GM10847 (cell line): ENCODE results near the gene ZNF783.

Experiments
- POLR2A ChIP-seq: IDR thresholded peaks from 2 replicates; pipeline ENCODE4 v1.6.1; 2011; ENCODE audit not compliant: insufficient read length; ENCODE audit errors: extremely low read depth

ZNF783 gene

DNA sequence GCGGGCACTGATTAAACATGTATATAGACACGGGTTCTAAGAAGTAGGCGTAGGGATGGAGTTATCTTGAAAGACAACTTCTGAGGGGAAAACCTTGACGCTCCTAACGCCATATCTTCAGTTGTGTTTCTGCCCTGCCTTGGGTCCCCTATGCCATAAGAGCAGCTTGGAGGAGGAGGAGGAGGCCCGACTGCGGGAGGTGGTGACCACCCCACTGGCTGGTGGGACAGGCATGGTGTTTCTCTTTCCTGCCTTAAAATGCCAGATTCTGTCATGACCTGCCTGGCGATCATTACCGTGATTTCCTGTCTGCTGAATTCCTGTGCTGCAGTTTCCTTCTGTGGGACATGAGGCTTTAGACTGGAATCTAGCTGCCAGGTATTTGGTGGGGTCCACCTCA is 15.9 kb downstream of the ZNF783 start:
- TF ChIP-seq POLR2A = no peak

DNA sequence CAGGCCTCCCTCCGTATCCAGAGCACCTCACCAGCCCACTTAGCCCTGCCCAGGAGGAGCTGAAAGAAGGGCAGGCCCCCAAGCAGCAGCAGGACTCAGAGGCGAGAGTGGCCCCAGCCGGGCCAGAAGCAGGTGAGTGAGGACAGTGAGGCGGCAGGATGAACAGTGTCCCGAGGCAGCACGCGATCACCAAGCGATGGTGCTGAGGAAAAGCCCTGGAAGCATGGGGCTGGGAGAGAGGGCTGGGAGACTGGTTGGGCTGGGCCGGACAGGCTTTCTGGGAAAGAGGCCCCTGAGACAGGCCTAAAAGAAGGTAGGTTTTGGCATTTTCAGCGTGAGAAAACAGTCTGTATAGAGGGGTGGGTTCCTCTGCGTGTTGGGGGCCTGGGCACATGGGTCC is 16.4 kb downstream of the ZNF783 start:
- TF ChIP-seq POLR2A = no peak

DNA sequence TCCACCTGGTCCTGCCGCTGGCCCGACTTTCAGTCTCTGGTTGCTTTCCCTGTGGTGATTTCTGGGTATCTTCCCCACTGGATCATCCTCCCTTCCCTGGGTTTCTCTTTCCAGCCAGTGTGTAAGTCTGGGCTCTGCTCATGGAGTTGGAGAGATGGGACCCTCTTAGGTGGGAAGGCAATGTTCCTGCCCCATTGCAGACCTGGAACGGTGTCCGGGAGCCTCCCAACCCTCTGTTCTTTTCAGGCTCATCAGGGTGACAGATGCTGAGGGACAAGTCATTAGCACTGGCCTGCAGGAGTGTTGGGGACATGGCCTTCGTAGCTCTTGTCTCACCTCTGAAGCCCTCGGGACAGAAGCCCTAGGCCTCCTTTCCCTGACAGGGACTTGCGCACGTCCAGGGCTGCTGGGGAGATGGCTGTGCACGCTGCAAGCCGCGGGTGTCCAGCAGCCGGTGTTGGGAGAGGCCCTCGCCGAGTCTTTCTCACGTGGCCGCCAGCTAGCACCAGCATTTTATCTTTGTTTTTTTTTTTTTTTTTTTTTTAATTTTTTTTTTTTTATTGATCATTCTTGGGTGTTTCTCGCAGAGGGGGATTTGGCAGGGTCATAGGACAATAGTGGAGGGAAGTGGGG is 17.2 kb downstream of the ZNF783 start:
- no peak for TF ChIP-seq POLR2A

DNA sequence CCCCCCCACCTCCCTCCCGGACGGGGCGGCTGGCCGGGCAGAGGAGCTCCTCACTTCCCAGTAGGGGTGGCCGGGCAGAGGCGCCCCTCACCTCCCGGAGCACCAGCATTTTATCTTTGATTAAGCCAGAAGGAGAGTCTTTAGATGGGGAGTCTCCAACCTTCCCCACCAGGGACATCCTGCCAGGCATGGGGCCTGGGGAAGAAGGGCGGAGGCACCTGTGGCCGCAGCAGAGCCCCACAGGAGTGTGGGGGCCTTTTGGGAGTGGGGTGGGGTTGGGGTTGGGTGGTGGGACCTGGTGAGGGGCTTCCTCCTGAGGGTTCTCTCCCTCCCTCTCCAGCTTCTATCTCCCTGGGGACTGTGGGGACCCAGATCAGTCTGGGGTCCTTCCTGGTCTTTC is 18.2 kb downstream of the ZNF783 start:
- TF ChIP-seq POLR2A = no peak

DNA sequence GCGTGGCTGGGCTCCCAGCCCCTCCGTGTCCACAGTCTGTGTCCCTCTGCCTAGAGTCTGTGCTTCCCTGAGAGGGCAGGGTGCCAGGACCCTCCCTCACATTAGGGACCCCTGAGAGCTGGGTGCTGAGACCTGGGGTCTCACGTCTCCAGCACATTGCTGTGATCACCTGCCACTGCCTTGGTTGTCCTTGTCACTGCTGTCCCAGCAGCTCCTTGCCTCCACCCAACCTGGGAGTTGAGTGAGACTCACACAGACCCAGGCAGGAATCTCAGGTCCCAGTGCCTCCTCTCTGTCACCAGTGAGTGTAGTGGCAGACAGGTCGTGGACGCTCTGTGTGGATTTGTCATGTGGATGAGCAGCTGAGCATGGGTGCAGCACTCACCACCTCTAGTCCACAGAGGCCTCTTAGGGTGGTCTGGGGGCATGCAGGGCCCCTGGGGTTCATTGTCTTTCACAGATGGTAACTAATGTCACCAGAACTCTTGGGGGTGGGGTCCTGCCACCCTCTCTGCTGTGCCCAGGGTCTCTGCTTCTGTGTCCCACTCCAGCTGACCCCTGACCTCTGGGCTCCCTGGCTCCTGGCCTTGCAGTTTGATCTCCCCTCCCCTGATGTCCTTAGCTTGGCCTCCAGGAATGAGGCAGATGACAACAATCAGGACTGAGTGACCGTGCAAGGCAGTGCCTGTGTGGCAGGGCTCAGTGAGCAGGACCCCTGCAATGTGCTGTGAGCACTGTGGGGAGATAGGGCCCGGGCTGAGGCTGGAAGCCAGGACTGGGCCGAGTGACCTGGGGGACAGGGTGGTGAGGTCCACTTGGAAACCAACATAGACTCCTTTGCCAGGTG is 18.9 kb downstream of the ZNF783 start:
- no peak for TF ChIP-seq POLR2A

DNA sequence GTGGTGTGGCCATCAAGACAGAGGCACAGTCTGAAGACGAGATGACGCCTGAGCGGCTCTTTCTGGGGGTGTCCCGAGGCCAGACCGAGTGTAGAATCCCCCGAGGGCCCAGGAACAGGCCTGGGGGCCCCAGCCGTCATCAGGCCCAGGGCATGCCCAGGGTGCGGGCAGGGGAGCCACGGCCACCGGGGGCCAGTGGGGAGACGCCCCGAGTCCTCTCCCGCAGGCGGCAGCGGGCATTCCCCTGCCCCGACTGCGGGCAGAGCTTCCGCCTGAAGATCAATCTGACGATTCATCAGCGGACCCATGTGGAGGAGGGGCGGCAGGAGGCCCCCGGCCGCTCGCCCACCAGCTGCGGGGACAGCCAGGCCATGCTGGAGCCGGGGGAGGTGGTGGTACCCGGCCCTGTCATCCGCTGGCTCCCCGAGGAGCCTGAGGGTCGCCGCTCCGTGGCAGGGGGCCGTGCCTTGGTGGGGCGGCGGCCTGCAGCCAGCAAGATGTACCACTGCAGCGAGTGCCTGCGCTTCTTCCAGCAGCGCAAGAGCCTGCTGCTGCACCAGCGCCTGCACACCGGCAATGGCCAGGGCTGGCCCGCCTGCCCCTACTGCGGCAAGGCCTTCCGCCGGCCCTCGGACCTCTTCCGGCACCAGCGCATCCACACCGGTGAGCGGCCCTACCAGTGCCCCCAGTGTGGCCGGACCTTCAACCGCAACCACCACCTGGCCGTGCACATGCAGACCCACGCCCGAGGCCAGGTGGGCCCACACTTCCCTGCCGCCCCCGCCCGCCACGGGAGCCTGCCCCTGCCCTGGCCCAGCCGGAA is 19.7 kb downstream of the ZNF783 start:
- TF ChIP-seq POLR2A = no peak

DNA sequence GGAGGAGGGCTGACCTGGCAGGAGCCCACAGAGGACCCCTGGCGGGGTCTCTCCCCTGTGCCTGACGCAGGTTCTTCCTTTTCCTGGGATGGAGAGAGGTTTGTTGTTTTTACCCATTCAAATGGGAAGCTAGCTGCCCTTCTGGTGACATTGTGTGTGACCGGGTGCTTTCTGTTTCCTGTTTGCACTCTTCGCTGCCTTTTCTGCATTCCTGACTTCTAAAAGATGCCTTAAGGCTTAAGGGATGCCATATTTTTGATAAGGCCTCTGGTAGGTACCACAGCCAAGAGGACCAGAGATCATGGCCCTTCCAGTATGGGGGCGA is 20.3 kb downstream of the ZNF783 start:
- TF ChIP-seq POLR2A = no peak

DNA sequence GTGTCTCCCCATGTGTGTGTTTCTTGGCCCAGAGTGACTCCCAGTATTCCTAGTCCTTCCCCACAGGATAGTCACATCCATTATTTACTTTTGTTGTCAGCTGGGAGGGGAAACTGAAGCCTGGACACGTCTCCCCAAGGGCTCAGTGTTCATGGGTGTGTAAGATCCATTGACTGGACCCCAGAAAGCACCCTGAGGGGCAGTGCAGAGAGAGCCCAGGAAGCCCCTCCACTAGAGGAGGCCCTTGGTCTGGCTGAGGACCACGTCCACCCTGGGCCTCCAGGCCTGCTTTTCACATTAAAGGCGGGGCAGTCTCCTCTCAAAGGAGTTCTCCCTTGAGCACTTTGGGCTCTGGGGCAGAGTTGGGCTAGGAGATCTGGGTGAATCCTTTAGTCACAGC is 21.3 kb downstream of the ZNF783 start:
- no peak for TF ChIP-seq POLR2A

DNA sequence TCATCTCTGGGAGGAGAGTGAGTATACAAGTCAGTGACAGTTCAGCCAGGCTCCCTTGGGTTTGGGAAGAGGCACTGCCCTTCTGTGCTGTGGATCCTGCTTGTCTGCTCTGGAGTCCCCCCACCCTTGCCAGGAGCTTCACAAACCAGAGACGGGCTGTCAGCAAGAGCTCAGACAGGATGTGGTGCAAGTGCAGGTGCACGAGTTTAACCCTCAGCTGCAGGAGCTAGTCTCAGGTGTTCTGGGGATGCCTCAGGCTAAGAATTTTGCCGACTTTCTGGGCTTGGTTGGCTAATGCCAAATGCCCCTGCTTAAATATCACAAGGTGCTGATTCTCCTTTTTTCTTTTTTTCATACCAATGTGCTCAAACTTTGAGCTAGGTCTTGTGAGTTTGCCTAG is 22.3 kb downstream of the ZNF783 start:
- TF ChIP-seq POLR2A = no peak

DNA sequence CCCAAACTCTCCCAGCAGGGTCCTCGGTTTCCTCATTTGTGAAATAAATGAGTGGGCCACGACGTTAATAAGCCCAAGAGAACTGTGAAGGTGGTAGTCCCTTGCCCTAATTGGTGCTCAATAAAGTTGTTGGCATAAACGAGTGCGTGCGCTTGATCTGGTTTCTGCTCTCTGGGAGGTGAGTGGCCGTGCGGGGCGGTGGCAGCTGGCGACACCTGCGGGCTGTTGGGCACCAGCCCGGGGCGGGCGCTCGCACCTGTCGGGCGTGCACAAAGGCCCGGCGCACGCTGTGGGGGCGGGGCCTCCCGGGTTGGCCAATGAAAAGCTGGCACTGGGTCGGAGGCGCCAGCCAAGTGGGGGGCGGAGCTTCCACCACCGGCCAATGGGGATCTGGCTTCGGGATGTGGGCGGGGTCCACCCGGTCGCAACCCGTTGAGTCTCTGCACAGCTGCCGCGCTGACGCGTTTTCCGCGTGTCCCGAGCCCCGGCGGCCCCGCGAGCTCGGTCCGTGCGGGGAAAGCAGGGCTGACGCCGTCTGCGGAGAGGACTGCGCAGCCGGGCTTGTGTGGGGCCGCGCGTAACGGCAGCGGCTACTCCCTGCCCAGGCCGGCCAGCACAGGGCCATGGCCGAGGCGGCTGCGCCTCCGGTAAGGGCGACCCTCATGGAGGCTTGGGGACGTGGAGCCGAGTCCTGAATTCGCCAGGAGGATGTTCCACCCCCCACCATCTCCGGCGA is 23.0 kb downstream of the ZNF783 start:
- peak; percentile 40 for TF ChIP-seq POLR2A

DNA sequence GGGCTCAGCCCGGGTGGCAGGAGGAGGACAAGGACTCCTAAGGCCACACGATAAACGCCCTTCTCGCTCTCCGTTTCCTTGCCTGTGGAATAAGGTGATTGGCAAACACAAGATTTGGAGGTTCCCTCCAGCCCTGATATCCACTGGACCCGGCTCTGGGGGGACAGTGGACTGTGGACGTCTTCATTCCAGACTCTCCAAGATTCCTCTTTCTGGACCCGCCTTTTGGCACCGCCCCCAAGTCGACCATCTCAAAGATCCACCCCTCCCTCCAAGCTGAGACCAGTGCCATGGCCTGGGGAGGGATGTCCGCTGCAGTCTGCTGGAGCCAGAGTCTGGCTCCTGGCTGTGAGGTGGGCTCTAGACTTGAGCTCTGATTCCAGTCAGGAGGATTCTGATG is 23.6 kb downstream of the ZNF783 start:
- no peak for TF ChIP-seq POLR2A

DNA sequence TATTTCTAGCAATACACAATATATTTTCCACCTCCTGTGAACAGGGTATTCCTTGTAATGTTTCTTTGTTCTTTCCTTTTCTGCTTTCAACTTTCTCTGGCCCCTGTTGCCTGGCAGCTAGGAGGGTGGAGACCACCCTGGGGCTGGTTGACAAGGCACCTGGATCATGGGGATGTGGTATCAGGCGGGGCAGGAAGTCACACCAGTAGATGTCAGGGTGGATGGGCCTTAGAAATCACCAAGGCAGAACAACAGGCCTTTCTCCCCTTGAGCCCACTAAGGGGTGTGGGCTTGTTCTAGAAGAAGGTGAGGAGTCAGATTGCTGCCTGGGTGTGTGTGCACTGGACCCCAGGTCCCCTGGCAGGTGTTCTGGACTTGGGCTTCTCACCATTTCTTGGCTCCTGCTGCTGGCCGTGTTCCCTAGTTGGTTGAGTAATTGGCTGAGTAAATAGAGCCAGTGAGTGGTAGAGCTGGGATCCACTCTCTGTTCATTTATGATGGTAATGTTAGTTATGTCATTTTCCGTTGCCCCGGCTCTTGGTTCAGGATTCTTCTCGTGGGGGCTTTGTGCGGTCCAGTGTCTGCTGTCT is 24.9 kb downstream of the ZNF783 start:
- TF ChIP-seq POLR2A = no peak

DNA sequence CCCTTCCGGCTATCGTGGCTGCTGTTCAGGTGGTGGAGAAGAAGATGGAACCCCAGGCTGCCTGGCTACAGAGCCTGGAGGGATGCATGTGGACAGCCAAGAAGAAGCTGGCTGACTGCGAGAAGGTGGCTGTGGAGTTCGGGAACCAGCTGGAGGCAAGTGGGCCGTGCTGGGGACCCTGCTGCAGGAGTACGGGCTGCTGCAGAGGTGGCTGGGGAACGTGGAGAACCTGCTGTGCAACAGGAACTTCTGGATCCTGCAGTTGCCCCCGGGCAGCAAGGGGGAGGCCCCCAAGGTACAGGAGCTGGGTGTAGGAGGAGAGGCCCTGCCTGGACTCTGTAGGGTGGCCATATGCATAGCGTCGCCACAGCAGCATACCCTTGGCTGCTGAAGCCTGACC is 25.6 kb downstream of the ZNF783 start:
- no peak for TF ChIP-seq POLR2A

DNA sequence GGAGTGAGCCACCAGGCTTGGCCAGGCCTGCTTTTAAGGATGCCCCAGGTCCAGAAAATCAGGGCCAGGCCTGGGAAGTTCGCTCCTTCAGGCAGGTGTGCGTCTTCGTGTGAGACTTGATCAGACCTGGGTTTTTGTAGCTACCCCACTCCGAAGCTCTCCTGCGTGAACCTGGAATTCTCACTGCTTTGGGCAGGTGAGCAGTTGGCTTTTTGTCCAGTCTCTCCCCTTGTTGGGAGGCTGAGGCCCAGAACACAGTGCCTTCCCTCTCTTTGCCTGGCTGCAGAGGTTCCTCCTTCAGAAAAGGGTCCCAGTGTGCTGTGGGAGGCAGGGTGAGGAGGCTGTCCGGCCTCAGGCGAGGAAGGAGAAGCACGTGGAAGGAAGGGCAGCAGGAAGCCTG is 27.3 kb downstream of the ZNF783 start:
- TF ChIP-seq POLR2A = no peak

DNA sequence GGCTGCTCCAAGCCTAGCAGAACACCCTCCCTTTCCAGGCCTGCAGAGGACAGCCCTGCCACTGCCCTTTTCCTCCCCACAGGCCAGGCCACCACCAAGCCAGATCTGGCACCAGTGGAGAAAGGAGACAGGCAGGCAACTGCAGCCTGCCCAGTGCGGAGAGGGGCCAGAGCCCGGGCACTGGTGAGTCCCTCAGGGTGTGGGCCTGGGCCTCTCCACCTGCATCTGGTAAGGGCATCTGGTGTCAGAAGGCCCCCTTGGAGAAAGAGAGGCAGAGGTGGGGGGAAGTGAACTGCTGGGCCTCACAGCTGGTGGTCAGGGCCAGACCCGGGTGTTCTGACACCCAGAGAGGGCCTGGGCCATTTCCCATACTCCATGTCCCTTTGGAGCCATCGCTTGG is 27.9 kb downstream of the ZNF783 start:
- no peak for TF ChIP-seq POLR2A
